Astrocyte (in vitro differentiated cells and primary cell): ENCODE results near the gene MCAT. TPM values are rescaled to one million over a fixed set of nuclear protein-coding genes. Genes with fewer than 3 reads are reported as not detected.

Experiments
- DNase-seq: peaks from one replicate; pipeline ENCODE4 v3.0.0-alpha.2; 2010; ENCODE audit warnings: low read depth
- FAIRE-seq: peaks from 2 replicates; lab custom pipeline; 2011; peaks lifted over from hg19 to GRCh38; lab: Jason Lieb, UNC
- H2AFZ ChIP-seq: 2 replicates; pipeline ENCODE4 v1.6.0; 2012; ENCODE audit warnings: low read depth, low read length, inconsistent platforms
- H3K27ac ChIP-seq: 2 replicates; pipeline ENCODE4 v1.5.1; 2011; ENCODE audit warnings: low read depth, low read length, inconsistent platforms
- H3K27me3 ChIP-seq: 2 replicates; pipeline ENCODE4 v1.6.0; 2011; ENCODE audit warnings: low read length, inconsistent platforms; ENCODE audit not compliant: insufficient read depth
- H3K36me3 ChIP-seq: 2 replicates; pipeline ENCODE4 v1.5.1; 2011; ENCODE audit warnings: low read length, inconsistent platforms; ENCODE audit not compliant: insufficient read depth
- H3K4me1 ChIP-seq: 2 replicates; pipeline ENCODE4 v1.5.1; 2011; ENCODE audit warnings: low read length, inconsistent platforms; ENCODE audit not compliant: insufficient read depth
- H3K4me2 ChIP-seq: 2 replicates; pipeline ENCODE4 v1.6.0; 2012; ENCODE audit warnings: low read length, inconsistent platforms
- H3K4me3 ChIP-seq: 2 replicates; pipeline ENCODE4 v1.5.1; 2011; ENCODE audit warnings: low read depth, mild to moderate bottlenecking, low read length, inconsistent platforms; ENCODE audit not compliant: insufficient read depth
- H3K79me2 ChIP-seq: 2 replicates; pipeline ENCODE4 v1.6.0; 2012; ENCODE audit warnings: mild to moderate bottlenecking, low read length, inconsistent platforms; ENCODE audit not compliant: insufficient read depth
- H3K9ac ChIP-seq: 2 replicates; pipeline ENCODE4 v1.6.0; 2012; ENCODE audit warnings: mild to moderate bottlenecking, low read length, inconsistent platforms
- H3K9me3 ChIP-seq: 2 replicates; pipeline ENCODE4 v1.5.1; 2012; ENCODE audit warnings: low read depth, mild to moderate bottlenecking, low read length, inconsistent platforms; ENCODE audit not compliant: insufficient read depth
- H4K20me1 ChIP-seq: 2 replicates; pipeline ENCODE4 v1.6.0; 2012; ENCODE audit warnings: low read length, inconsistent platforms; ENCODE audit not compliant: insufficient read depth
- H3K27ac Mint-ChIP-seq: one replicate; pipeline ENCODE4 v1.8.0; 2021; ENCODE audit warnings: mild to moderate bottlenecking, mixed read lengths; ENCODE audit not compliant: unreplicated experiment
- H3K27me3 Mint-ChIP-seq: one replicate; pipeline ENCODE4 v1.8.0; 2021; ENCODE audit warnings: low read depth, mixed read lengths; ENCODE audit not compliant: unreplicated experiment
- H3K36me3 Mint-ChIP-seq: one replicate; pipeline ENCODE4 v1.8.0; 2021; ENCODE audit warnings: low read depth, mixed read lengths; ENCODE audit not compliant: unreplicated experiment
- H3K4me1 Mint-ChIP-seq: one replicate; pipeline ENCODE4 v1.8.0; 2021; ENCODE audit warnings: low read depth, mixed read lengths; ENCODE audit not compliant: unreplicated experiment
- H3K4me3 Mint-ChIP-seq: one replicate; pipeline ENCODE4 v1.8.0; 2021; ENCODE audit warnings: mild to moderate bottlenecking, moderate library complexity, mixed read lengths; ENCODE audit not compliant: unreplicated experiment
- H3K9me3 Mint-ChIP-seq: one replicate; pipeline ENCODE4 v1.8.0; 2021; ENCODE audit warnings: mild to moderate bottlenecking, mixed read lengths; ENCODE audit not compliant: unreplicated experiment
- EZH2 ChIP-seq: IDR thresholded peaks from 2 replicates; pipeline ENCODE4 v1.6.1; 2012; ENCODE audit warnings: mild to moderate bottlenecking, low read length, inconsistent platforms; ENCODE audit not compliant: insufficient read depth
- total RNA-seq: library from RNA; stranded (reverse); gene quantifications from 2 replicates; pipeline ENCODE4 v1.2.1, GENCODE V29; 2021
- TF ChIP-seq, protein P1 (sequence below): IDR thresholded peaks from 2 replicates; pipeline ENCODE4 v1.5.1; 2011; ENCODE audit warnings: low read depth, mild to moderate bottlenecking, inconsistent platforms, low read length, moderate library complexity; ENCODE audit not compliant: insufficient read depth

MCAT gene
- total RNA-seq, 1 donor from 2014 or later = 15.1 TPM

DNA sequence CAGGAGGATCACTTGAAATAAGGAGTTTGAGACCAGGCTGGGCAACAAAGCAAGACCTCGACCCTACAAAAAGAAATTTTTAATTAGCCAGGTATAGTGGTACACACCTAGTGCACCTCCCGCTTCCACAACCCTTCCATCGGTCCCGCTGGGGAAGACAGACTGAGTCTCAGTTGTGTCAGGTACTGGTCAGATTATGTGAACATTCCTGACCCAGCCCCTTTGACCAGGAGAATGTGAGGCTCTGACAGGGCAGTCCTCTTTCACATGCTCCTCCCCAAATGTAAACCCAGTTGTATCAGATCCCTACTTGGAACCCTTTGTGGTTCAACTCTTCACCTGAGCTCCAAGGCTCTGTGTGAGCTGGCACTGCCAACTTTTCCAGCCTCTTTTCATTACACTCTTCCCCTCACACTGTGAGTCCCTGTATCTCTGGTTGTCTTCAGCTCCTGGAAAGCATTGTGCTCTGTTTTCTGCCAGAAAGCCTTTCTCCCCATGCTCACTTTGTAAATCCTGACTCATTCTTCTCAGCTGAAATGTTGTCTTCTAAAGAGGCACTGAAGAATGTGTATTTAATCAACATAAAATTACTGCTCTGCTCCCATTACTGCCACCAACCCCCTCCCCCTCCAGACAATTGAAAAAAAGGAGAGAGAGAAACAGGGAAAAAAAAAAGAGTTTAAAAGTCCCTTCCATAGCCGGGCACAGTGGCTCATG lies 45.8 kb upstream of the MCAT start:
- FAIRE-seq = no peak

DNA sequence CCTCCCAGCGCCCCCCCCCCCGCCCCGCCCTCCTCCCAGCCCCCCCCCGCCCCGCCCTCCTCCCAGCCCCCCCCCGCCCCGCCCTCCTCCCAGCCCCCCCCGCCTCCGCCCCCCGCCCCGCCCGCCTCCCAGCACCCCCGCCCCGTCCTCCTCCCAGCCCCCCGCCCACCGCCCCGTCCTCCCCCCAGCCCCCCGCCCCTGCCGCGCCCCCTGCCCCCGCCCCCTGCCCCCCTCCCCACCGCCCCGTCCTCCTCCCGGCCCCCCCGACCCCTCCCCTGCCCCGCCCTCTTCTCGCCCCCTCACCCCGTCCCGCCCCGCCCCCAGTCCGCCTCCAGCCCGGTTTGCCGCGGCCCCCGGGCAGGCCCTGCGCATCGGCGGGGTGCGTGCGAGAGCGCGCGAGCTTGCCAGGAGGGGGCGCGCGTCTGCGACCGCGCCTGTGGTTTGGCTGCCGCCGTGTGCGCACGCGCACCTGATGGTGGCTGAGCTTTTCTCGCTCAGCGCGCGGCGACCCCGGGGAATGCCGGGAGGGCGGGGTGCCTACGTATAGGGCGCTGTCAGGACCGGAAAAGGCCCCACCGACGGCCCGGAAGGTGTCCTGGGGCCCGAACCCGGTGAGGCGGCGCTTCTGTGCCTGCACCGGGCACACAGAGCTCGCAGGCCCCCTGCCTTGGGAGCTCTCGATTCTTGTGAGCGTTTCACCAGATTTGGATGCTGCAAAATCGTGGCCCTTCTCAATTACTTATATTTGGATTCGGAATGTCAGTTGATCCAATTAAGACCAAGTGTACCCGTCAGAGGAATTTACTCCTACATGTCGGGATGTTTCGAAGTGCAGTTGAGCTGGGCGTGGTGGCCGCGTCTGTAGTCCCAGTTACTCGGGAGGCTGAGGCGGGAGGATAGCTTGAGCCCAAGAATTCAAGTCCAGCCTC lies 44.2 kb upstream of the MCAT start:
- Histone ChIP-seq H3K27me3 (peaks cover 8% of the 10 kb centered on the region), H3K4me2 (peak overlapping the region; percentile 94), H3K27ac (peak overlapping the region; percentile 93), H3K4me3 (peak overlapping the region; percentile 60), H2AFZ (peak overlapping the region; percentile 95), H3K36me3 (no peaks in the 10 kb centered on the region), H3K4me1 (peaks cover 28% of the 10 kb centered on the region), H3K9ac (peak overlapping the region; percentile 80), H3K9me3 (peaks cover 3% of the 10 kb centered on the region), H4K20me1 (peaks cover 13% of the 10 kb centered on the region), H3K79me2 (peaks cover 37% of the 10 kb centered on the region)
- Mint-ChIP-seq H3K27ac (peak overlapping the region; percentile 95), H3K36me3 (no peaks in the 10 kb centered on the region), H3K9me3 (no peaks in the 10 kb centered on the region), H3K27me3 (no peaks in the 10 kb centered on the region), H3K4me1 (peaks cover 10% of the 10 kb centered on the region), H3K4me3 (peak overlapping the region; percentile 80)
- DNase-seq = peak; percentile 79
- FAIRE-seq = no peak
- TF ChIP-seq, protein P1, sequence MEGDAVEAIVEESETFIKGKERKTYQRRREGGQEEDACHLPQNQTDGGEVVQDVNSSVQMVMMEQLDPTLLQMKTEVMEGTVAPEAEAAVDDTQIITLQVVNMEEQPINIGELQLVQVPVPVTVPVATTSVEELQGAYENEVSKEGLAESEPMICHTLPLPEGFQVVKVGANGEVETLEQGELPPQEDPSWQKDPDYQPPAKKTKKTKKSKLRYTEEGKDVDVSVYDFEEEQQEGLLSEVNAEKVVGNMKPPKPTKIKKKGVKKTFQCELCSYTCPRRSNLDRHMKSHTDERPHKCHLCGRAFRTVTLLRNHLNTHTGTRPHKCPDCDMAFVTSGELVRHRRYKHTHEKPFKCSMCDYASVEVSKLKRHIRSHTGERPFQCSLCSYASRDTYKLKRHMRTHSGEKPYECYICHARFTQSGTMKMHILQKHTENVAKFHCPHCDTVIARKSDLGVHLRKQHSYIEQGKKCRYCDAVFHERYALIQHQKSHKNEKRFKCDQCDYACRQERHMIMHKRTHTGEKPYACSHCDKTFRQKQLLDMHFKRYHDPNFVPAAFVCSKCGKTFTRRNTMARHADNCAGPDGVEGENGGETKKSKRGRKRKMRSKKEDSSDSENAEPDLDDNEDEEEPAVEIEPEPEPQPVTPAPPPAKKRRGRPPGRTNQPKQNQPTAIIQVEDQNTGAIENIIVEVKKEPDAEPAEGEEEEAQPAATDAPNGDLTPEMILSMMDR = peak; percentile 30
- TF ChIP-seq EZH2 = no peak

More for the DNA sequence above, 45.8 kb upstream of the MCAT start:
- Histone ChIP-seq H3K36me3 (no peaks in the 10 kb centered on the region), H3K9me3 (peaks cover 3% of the 10 kb centered on the region), H3K4me2 (no peak overlapping the region), H3K79me2 (peaks cover 23% of the 10 kb centered on the region), H4K20me1 (peaks cover 7% of the 10 kb centered on the region), H3K4me3 (no peak overlapping the region), H3K9ac (no peak overlapping the region), H3K27ac (no peak overlapping the region), H3K27me3 (peaks cover 8% of the 10 kb centered on the region), H2AFZ (no peak overlapping the region), H3K4me1 (peaks cover 21% of the 10 kb centered on the region)
- Mint-ChIP-seq H3K36me3 (no peaks in the 10 kb centered on the region), H3K27ac (peak overlapping the region; percentile 63), H3K27me3 (no peaks in the 10 kb centered on the region), H3K4me3 (peak overlapping the region; percentile 70), H3K4me1 (peaks cover 9% of the 10 kb centered on the region), H3K9me3 (no peaks in the 10 kb centered on the region)
- no peak for DNase-seq
- TF ChIP-seq, protein P1 = no peak
- no peak for TF ChIP-seq EZH2
